Osteoblast (primary cell): ENCODE results near the gene IL36RN. TPM values are rescaled to one million over a fixed set of nuclear protein-coding genes. Genes with fewer than 3 reads are reported as not detected.

Source experiments
- DNase-seq: peaks from one replicate; pipeline ENCODE4 v3.0.0; 2011; ENCODE audit warnings: low spot score, mixed read lengths; ENCODE audit not compliant: insufficient read length; ENCODE audit errors: missing footprints
- H2AFZ ChIP-seq: 2 replicates; pipeline ENCODE4 v1.6.0; 2011; ENCODE audit warnings: mild to moderate bottlenecking, low read length
- H3K27ac ChIP-seq: 2 replicates; pipeline ENCODE4 v1.5.1; 2011; ENCODE audit warnings: mild to moderate bottlenecking, low read depth, low read length, moderate library complexity
- H3K27me3 ChIP-seq: 2 replicates; pipeline ENCODE4 v1.6.0; 2012; ENCODE audit warnings: mild to moderate bottlenecking, control low read depth, inconsistent platforms, low read length, moderate library complexity; ENCODE audit not compliant: insufficient read depth
- H3K36me3 ChIP-seq: 2 replicates; pipeline ENCODE4 v1.5.1; 2011; ENCODE audit warnings: mild to moderate bottlenecking, low read length, control low read depth, moderate library complexity; ENCODE audit not compliant: insufficient read depth
- H3K4me1 ChIP-seq: 2 replicates; pipeline ENCODE4 v1.5.1; 2011; ENCODE audit warnings: mild to moderate bottlenecking, low read length, control low read depth, moderate library complexity; ENCODE audit not compliant: insufficient read depth
- H3K4me2 ChIP-seq: 2 replicates; pipeline ENCODE4 v1.6.0; 2011; ENCODE audit warnings: mild to moderate bottlenecking, low read length; ENCODE audit not compliant: insufficient read depth
- H3K4me3 ChIP-seq: fragments of 200-600 bp; sonication (generic); 3 replicates; pipeline ENCODE4 v1.5.1; 2012; ENCODE audit warnings: mild to moderate bottlenecking, low read length, inconsistent platforms; ENCODE audit not compliant: insufficient read depth
- H3K79me2 ChIP-seq: 2 replicates; pipeline ENCODE4 v1.6.0; 2012; ENCODE audit warnings: mild to moderate bottlenecking, low read length, control low read depth, inconsistent platforms; ENCODE audit not compliant: insufficient read depth
- H3K9me3 ChIP-seq: 2 replicates; pipeline ENCODE4 v1.5.1; 2011; ENCODE audit warnings: low read depth, low read length, control low read depth
- H4K20me1 ChIP-seq: 2 replicates; pipeline ENCODE4 v1.6.0; 2012; ENCODE audit warnings: mild to moderate bottlenecking, low read length, control low read depth; ENCODE audit not compliant: insufficient read depth
- total RNA-seq: library from RNA; depleted of rRNA; stranded (reverse); fragments of >200 nt; gene quantifications from 2 replicates; pipeline ENCODE4 v1.2.3, GENCODE V29; 2012
- TF ChIP-seq, protein P1 (sequence below): IDR thresholded peaks from 2 replicates; pipeline ENCODE4 v1.5.1; 2011; ENCODE audit warnings: mild to moderate bottlenecking, low read depth, low read length, moderate library complexity; ENCODE audit errors: extremely low read depth

Gene IL36RN
- total RNA-seq, 1 donor = not detected

- TF ChIP-seq, protein P1, sequence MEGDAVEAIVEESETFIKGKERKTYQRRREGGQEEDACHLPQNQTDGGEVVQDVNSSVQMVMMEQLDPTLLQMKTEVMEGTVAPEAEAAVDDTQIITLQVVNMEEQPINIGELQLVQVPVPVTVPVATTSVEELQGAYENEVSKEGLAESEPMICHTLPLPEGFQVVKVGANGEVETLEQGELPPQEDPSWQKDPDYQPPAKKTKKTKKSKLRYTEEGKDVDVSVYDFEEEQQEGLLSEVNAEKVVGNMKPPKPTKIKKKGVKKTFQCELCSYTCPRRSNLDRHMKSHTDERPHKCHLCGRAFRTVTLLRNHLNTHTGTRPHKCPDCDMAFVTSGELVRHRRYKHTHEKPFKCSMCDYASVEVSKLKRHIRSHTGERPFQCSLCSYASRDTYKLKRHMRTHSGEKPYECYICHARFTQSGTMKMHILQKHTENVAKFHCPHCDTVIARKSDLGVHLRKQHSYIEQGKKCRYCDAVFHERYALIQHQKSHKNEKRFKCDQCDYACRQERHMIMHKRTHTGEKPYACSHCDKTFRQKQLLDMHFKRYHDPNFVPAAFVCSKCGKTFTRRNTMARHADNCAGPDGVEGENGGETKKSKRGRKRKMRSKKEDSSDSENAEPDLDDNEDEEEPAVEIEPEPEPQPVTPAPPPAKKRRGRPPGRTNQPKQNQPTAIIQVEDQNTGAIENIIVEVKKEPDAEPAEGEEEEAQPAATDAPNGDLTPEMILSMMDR = no peak
- Histone ChIP-seq H3K27ac (no peak overlapping the region), H3K27me3 (peaks cover 33% of the 10 kb centered on the region), H3K36me3 (no peaks in the 10 kb centered on the region), H2AFZ (no peak overlapping the region), H3K79me2 (no peaks in the 10 kb centered on the region), H3K9me3 (no peaks in the 10 kb centered on the region), H3K4me3 (no peak overlapping the region), H3K4me1 (peaks cover 6% of the 10 kb centered on the region), H4K20me1 (no peaks in the 10 kb centered on the region), H3K4me2 (no peak overlapping the region)
- no peak for DNase-seq
Measured at GRCh38 chr2:113075030-113075429, 16.0 kb downstream of the IL36RN start.

DNA sequence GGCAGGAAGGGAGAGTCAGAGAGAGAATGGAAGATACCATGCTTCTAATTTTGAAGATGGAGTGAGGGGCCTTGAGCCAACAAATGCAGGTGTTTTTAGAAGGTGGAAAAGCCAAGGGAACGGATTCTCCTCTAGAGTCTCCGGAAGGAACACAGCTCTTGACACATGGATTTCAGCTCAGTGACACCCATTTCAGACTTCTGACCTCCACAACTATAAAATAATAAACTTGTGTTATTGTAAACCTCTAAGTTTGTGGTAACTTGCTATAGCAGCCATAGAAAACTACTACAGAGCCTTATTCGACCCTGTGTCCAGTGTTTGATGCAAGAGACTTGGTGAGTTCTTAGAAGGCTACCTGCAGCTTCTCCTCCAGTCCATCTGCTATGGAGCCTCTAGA, 16.6 kb downstream of the IL36RN start:
- Histone ChIP-seq H3K4me3 (no peak overlapping the region), H3K9me3 (no peaks in the 10 kb centered on the region), H3K36me3 (no peaks in the 10 kb centered on the region), H3K27ac (no peak overlapping the region), H3K27me3 (peaks cover 30% of the 10 kb centered on the region), H4K20me1 (no peaks in the 10 kb centered on the region), H3K4me2 (no peak overlapping the region), H2AFZ (no peak overlapping the region), H3K4me1 (peaks cover 6% of the 10 kb centered on the region), H3K79me2 (no peaks in the 10 kb centered on the region)
- TF ChIP-seq, protein P1 = no peak
- DNase-seq = no peak

DNA sequence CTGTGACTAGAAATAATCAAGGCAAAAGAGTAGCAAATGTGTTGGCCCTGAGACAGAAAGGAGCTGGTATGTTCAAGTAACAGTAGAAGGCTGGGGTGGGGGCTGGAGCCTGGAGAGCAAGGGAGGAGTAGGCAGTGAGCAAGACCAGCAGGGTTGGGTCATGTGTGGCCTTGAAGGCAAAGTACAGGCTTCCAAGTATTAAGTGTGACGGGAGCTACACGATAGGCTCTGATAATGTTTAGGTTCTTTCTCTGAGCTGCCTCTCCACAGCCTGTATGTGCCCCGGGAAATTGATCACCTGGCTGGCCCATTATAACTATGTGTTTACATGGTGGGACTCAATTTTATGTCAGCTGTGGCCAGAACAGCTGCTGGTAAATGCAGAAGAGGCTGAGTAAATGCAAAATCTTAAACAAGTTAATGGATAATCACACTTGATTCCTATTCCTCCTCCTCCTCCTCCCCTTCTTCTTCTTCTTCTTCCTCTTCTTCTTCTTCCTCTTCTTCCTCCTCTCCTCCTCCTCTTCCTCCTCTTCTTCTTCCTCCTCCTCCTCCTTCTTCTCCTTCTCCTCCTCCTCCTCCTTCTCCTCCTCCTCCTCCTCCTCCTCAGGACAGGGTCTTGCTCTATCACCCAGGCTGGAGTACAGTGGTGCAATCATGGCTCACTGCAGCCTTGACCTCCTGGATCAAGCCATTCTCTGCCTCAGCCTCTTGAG, 18.1 kb downstream of the IL36RN start:
- Histone ChIP-seq H3K27ac (no peak overlapping the region), H3K4me1 (peaks cover 6% of the 10 kb centered on the region), H3K9me3 (no peaks in the 10 kb centered on the region), H3K4me2 (no peak overlapping the region), H2AFZ (no peak overlapping the region), H3K4me3 (no peak overlapping the region), H3K79me2 (no peaks in the 10 kb centered on the region), H3K27me3 (peaks cover 23% of the 10 kb centered on the region), H3K36me3 (no peaks in the 10 kb centered on the region), H4K20me1 (no peaks in the 10 kb centered on the region)
- TF ChIP-seq, protein P1 = no peak
- no peak for DNase-seq

- H3K27me3 ChIP-seq = peaks cover 17% of the 10 kb centered on the region
- no peaks in the 10 kb centered on the region for H3K79me2 ChIP-seq
- TF ChIP-seq, protein P1 = no peak
- no peaks in the 10 kb centered on the region for H4K20me1 ChIP-seq
- no peak overlapping the region for H3K27ac ChIP-seq
- H2AFZ ChIP-seq = no peak overlapping the region
- DNase-seq = no peak
- no peaks in the 10 kb centered on the region for H3K9me3 ChIP-seq
- H3K4me2 ChIP-seq = peak overlapping the region; percentile 9
- H3K4me3 ChIP-seq = no peak overlapping the region
- H3K4me1 ChIP-seq = peaks cover 6% of the 10 kb centered on the region
- no peaks in the 10 kb centered on the region for H3K36me3 ChIP-seq
Measured at GRCh38 chr2:113077921-113078320, 18.9 kb downstream of the IL36RN start.
